NCI-H2227 (cell line): ENCODE data around the gene DUOX2.

Experiments used
- DNase-seq: peaks from one replicate; lab custom pipeline; 2025; ENCODE audit not compliant: unreplicated experiment; lab: John Stamatoyannopoulos, UW

DUOX2 gene

DNA sequence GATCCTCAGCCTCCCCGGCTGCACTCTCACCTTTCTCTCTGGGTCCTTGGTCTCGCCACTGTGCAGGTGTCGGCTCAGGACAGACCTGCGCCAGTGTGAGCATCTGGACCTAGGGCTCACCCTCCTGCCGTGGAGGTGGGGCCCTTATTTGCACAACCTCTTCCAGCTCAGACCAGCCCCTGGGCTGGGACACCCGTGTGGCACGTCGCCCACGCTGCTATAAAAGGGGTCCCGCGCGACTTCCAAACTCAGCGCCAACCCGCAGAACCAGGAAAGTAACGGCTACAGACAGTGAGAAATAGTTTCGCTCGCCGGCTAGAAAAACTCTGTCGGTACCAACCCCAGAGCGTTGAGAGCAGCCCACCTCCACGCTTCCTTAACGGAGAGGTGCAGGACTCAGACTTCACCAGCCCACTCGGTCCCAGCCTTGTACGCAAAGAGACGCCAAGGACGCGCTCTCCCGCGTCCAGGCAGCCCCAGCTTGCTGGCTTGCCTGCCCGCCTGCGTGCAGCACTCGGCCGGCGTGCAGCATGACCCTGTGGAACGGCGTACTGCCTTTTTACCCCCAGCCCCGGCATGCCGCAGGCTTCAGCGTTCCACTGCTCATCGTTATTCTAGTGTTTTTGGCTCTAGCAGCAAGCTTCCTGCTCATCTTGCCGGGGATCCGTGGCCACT is at the start of gene DUOX2, which contains the start of gene DUOXA2:
Gene DUOX2, minus strand, starts transcription at position 97 of the 675 bp plus-strand sequence. CDS start 761 bp downstream, outside the sequence.
Gene DUOXA2, plus strand, starts transcription at position 251 of the 675 bp plus-strand sequence. Its CDS starts 280 bp downstream, at position 531.
- DNase-seq, result peak; percentile 19

DNA sequence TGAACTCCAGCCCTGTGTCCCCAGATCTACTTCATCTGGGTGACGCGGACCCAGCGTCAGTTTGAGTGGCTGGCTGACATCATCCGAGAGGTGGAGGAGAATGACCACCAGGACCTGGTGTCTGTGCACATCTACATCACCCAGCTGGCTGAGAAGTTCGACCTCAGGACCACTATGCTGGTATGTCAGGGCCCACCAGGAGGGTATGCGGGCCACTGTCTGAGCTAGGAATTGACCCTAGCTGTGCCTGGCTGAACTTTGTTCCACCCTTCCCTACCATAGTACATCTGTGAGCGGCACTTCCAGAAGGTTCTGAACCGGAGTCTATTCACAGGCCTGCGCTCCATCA is 49.5 kb upstream of the DUOX2 start:
- DNase-seq, result no peak

DNA sequence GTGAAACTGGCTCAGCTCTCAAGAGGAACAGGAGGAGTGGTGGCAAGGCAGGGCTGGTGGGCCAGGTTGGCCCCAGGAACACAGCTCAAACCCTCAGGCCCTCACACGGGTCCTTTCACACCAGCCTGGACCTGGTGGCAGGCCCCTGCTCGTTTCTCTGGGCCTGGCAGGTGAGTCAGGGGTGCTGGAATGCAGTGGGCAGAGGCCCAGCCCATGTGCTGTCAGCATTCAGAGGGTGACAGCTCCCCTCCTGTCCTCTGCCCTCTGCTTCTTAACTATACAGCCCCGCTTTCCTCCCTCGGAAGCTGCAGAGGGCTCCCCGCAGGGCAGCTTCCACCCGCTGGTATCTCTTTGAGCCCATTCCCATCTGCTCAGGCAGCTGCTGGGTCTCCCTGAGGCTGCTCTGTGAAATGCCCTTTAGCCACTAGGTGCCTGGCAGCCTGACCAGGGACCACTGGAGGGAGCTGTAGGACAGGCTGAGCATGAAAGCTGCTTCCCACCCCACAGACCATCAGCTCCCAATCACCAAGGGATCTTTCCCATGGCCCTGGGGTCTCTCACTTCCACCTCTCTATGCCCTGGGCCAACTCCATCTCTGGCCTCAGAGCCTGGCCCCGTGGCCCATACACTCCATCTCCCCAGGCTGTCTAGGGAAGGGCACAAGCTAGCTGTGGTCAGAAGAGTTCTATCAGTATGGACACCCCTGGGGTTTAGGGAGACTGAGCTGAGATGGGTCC is 49.0 kb upstream of the DUOX2 start:
- peak; percentile 73 for DNase-seq

DNA sequence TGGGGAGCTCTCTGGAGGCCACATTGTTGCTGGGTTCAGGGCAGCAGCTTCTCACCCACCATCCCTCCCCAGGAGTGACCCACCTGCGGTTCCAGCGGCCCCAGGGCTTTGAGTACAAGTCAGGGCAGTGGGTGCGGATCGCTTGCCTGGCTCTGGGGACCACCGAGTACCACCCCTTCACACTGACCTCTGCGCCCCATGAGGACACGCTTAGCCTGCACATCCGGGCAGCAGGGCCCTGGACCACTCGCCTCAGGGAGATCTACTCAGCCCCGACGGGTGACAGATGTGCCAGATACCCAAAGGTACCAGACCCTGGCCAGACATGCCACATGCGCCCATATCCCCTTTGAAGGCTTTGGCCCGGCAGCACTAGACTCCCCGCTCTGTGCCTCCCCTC is 47.7 kb upstream of the DUOX2 start:
- DNase-seq, result no peak

DNA sequence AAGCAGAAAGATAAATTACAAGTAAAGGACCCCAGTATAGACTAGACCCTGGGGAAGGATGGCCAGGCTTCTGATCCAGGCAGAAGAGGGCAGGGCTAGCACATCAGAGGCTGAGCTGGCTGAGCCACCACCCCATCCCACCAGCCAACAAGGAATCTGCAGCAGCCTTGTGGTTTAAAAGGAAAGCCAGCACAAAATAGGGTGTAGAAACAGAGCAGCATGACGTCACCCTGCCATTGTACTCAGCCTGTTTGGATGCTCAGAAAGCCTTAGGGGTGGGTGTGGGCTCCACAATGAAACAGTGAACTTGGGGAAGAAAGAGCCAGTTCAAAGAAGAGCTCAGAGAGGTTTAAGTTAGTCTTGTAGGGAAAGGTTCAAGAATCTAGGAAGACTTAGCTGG is 44.0 kb upstream of the DUOX2 start:
- DNase-seq, result no peak

DNA sequence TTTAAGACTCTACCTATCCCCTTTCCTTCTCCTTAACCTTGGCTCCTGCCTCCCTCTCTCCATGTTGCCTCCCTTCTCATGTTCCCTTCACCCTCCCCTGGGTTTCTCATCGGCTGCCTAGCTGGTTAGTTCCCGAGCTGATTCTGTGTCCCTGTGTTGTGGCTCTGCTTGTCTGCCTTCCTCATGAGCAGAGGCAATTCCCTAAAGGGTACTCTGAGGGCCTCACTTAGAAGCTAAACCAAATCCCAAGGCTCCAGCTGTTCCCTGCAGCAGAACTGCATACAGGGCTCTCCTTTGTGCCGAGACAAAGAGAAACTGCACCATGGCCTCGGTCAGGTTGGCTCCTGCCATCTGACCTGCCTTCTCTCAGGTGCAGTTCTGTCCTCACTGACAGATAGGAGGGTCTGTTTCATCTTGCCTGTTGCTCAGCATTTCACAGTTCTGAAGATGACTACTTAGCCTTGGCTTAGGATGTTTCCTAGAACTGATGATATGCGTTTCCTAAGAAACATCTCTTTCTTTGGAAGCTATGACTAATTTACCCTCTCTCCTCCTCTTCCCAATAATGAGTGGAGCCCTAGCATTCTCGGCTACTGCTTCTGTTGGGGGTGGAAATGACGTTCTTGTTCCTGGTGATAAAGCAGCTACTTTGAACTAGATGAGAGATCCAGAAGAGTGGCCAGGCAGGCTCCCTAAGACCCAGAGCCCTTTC is 42.9 kb upstream of the DUOX2 start:
- no peak for DNase-seq

DNA sequence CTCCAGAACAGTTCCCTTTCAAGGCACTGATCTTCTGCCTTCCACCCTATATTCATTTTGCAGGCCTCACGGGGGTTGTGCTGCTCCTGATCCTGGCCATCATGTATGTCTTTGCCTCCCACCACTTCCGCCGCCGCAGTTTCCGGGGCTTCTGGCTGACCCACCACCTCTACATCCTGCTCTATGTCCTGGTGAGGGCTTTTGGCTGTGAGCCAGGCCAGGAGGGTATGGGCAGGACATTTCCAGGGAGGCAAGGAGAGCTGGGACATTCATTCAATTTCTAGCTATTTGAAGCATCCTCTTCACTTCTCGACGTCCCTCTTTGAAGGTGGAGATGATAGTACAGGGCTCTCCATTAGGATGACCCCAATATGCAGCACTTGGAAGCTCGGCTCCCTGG is 41.8 kb upstream of the DUOX2 start:
- DNase-seq, result no peak

DNA sequence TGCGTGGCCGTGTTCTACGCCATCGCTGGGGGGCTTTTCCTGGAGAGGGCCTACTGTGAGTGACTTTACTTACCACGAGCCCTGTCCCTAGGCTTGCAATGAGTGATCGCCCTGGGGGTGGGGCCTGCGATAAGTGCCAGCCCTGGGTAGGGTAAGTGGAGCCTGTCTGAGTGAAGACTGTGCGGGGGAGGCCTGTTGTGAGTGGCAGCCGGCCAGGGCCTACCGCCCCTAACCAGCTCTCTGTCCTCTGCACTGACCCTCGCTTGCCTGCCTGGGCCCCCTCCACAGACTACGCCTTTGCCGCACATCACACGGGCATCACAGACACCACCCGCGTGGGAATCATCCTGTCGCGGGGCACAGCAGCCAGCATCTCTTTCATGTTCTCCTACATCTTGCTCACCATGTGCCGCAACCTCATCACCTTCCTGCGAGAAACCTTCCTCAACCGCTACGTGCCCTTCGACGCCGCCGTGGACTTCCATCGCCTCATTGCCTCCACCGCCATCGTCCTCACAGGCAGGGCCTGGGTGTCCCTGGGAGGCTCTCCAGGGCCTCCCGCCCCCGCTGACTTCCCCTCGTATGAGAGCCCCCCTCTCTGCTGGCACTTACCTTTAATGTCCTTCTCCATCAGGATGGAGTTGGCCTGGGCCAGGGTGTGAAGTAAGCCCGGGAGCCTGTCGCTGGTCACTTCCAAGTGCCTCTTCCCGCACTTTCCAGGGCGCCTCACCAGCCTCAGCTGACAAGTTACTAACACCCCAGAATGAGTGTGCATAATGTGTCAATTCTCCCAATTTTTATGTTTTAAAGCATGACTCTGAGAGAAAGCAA is 38.2 kb upstream of the DUOX2 start:
- no peak for DNase-seq

DNA sequence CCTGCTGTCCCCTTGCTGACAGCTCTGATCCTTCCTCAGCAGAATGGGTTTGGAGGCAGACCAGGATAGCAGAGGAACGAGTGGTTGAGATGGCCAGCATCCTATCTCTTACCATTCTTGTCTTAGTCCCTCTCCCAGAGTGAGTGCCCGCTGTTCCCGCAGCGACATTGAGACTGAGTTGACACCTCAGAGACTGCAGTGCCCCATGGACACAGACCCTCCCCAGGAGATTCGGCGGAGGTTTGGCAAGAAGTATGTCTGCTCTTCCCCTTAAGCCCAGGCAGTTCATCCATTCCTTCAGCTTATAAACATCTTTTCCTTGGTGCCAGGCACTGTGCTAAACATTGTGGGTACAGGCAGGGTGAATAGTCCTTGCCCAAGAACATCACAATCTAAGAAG is 37.0 kb upstream of the DUOX2 start:
- DNase-seq, result no peak

DNA sequence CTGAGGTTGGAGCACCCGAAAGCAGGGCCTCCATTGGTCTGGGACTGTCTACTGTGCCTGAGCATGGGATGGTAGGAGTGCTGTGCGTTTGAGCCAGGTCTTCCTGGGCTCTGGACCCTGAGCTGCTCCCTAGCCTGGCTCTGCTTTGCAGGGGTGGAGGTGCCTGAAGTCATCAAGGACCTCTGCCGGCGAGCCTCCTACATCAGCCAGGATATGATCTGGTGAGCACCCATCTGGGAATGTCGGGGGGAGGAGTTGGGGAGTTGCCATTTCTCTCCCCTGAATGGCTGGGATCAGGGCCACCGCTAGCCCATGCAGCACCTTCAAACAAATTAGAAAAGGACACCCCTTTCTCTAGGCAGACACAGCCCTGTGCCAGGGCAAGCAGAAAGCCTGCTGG is 36.5 kb upstream of the DUOX2 start:
- no peak for DNase-seq

DNA sequence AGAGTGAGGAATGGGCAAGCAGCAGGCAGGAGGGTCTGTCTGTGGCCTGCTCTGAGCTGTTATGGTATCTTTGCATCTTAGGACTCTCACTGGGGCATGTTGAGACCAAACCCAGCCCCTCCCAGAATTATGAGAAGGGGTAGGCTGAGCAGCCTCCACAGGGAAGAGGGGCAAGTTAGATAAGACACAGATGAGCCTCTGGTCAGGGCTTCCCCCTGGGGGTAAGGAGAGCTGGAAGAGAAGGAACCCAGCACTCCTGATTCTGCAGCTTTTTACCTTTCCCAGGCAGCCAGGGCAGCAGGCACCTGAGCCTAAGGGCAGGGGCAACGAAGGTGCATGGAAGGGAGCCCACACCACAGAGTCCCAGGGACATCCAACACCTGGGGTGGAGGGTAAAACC is 35.1 kb upstream of the DUOX2 start:
- DNase-seq, result no peak

DNA sequence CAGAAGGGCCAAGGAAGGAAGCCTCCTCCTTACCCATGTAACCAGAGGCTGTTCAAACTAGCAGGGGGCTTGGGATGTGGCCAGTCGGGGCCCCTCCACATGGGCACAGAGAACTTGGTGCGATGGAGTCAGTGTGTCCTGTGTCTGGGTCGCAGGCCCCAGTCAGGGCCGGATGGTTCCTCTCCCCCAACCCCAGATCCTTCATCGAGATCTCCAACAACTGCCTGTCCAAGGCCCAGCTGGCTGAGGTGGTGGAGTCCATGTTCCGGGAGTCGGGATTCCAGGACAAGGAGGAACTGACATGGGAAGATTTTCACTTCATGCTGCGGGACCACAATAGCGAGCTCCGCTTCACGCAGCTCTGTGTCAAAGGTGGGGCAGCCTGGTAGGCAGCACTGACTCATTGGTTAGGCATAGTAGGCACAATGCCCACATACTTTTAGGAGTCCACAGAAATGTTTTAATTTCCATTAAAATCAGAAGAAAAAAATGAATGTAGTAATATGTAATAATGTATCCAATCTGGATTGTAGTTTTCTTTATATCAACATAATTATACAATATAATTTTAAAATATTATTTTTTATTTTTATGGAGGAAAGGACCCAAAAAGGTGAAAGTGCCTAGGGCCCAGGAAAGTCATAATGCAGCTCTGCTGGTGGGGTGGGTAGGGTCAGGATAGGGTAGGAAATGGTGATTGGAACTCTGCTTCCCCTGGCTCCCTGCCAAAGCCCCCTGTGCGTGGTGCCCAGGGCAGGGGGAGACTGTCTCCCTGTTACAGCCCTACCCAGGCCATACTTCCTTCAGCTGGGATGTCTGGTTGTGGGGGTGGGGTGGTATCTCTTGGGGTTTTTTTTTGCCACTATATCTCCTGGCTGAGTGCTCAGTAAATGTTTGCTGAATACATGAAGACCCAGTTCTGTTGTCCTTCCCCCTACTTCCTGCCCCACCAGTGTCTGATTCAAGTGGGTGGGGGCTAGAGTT is 34.4 kb upstream of the DUOX2 start:
- DNase-seq, result no peak

DNA sequence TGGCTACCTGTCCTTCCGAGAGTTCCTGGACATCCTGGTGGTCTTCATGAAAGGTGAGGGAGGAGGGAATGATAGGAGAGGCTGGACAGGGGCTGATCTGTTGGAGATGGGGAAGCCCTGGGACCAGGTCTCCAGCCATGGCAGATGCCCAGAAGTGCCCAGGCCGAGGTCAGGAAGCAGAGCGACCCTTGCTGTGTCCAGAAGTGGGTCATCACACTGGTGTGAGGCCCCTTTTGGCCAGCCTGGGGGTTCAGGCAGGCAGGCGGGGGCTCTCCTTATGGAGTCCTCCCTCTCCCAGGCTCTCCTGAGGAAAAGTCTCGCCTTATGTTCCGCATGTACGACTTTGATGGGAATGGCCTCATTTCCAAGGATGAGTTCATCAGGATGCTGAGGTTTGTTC is 33.6 kb upstream of the DUOX2 start:
- DNase-seq, result no peak

DNA sequence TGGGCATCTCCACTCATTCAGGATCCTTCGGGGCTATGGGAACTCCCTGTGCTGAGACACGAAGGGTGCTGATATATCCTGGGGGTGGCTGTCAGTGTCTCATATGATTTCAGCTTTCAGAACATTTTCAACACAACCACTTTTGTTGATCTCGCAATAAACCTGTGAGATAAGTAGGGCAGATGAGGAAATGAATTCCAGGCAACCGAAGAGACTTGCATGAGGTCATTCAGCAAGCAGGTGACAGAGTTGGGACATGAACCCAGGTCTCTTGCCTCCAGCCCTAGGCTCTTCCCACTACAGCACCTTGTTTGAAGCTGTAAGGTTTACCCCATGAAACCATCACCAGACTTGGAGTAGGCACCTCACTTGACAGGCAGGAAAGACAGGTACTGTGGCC is 32.4 kb upstream of the DUOX2 start:
- no peak for DNase-seq

DNA sequence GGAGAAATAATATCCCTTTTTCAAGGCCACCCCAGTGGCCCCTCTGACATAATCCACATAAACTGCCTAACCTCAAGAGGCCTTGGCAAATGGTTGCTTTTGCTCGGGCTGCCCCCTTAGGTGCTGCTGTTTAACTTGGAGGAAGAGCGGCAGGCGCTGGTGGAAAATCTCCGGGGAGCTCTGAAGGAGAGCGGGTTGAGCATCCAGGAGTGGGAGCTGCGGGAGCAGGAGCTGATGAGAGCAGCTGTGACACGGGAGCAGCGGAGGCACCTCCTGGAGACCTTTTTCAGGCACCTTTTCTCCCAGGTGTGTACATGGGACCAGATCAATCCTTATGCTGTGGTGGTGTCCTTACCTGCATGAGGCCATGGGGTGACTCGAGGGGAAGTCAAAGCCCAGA is 30.8 kb upstream of the DUOX2 start:
- no peak for DNase-seq

DNA sequence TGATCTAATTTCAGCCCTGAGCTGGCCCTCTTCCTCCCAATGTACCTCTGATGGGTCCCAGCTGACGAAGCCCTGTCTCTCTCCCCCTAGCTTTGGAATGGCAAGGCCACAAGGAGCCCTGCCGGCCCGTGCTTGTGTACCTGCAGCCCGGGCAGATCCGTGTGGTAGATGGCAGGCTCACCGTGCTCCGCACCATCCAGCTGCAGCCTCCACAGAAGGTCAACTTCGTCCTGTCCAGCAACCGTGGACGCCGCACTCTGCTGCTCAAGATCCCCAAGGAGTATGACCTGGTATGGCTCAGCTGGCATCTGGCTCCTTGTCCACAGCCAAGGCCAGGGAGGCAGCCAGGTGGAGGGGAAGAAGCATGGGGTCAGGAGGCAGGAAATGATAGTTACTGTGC is 30.0 kb upstream of the DUOX2 start:
- DNase-seq, result no peak

DNA sequence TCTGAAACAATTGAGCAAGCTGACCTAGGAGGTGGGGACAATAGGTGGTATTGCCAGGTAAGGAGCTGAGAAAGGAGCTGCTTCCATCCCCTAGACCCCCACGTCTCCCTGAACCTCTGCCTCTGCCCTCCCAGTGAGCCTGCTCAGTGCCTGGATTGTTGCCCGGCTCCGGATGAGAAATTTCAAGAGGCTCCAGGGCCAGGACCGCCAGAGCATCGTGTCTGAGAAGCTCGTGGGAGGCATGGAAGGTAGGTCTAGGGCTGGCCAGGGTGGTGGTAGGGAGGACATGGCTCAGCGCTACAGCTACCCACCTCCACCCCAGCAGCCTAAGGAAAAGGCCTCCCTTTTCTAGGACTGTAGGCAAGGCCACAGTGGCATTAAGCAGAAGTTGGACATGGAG is 29.1 kb upstream of the DUOX2 start:
- DNase-seq, result no peak

DNA sequence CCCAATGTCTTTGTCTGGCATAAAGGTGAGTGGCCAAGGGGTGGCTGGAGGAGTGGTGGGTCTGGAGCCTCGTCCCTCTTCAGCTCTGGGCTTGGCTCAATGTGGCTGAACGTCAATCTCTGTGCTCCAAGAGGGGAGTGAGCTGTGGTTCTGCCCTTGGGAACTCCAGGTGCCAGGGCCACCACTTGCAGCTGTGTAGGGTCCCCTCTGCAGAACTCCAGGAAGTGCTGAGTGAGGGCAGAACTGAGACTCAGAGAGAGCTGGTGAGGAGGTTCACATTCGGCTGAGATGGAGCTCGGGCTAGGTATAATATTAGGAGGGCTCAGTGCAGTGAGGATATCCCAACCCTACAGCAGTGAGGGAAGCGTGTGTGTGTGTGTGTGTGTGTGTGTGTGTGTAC is 27.4 kb upstream of the DUOX2 start:
- no peak for DNase-seq

DNA sequence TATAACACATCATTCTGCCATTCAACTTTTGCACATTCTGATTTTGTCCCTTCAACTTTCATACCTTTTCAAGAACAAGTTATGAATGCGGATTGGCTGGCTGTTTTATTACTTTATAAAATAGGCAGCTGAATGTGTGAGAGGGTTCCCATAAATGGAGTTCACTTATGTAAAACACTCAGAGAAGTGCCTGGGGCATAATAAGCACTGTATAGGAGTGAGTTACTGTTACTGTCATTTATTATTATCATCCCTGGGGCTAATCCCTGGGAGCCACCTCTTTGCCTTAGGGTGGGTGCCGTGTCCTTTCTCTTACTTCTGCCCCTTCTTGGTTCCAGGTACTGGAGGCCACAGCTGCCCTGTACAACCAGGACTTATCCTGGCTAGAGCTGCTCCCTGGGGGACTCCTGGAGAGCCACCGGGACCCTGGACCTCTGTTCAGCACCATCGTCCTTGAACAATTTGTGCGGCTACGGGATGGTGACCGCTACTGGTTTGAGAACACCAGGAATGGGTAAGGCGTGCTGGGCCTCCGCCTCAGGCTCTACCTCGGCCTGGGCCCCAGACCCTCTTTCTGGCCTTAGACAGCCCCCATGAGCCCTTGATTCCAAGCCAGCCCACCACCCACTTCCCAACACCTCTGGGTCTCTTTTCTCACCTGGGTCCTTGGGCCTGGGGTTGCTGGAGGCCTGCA is 26.7 kb upstream of the DUOX2 start:
- DNase-seq, result no peak

DNA sequence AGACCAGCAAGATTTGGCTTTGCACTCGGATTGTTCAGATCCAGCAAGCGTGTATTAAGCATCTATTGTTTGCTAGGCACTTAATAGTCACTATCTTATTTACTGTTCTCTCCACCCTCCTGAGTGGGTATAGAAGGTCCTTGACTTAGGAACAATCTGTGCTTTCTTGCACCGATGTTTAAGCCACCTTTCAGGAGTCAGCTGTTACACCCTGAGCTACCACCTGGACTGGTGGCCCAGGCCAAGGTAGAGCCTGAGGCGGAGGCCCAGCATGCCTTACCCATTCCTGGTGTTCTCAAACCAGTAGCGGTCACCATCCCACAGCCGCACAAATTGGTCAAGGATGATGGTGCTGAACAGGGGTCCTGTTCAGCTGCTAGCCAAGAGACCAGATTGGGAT is 25.8 kb upstream of the DUOX2 start:
- DNase-seq, result no peak
